Activated CD8-positive, alpha-beta memory T cell treated with anti-CD3 and anti-CD28 coated beads for 1 hour (primary cell): Measurements from ENCODE around the gene TMEM168.
"Not testable (repeated sequence)": the region's sequence is repeated elsewhere in the genome, so short reads cannot be mapped to it uniquely, and the experiment has no call there.

Source experiments
- DNase-seq, 2 donors: peaks; one replicate each; pipeline ENCODE4 v3.0.0-alpha.2; 2020; ENCODE audit warnings: low read depth in 1 of 2; ENCODE audit errors: extremely low read depth in 1 of 2

TMEM168 gene

GRCh38 chr7:112789817-112790585 lies at the start of gene TMEM168:
Gene TMEM168, minus strand, starts transcription at chr7:112790393. Its CDS starts 5,568 bp downstream, at chr7:112784825.
- DNase-seq = peak; percentile 65 to 79

- not testable (repeated sequence) for DNase-seq
Measured at GRCh38 chr7:112835928-112836327, 45.7 kb upstream of the TMEM168 start.

- DNase-seq = no peak
Measured at GRCh38 chr7:112833082-112833481, 42.9 kb upstream of the TMEM168 start.

GRCh38 chr7:112830769-112831168 lies 40.6 kb upstream of the TMEM168 start:
- no peak for DNase-seq

- DNase-seq = no peak
Measured at GRCh38 chr7:112828696-112829095, 38.5 kb upstream of the TMEM168 start.

GRCh38 chr7:112821345-112821744 lies 31.2 kb upstream of the TMEM168 start:
- no peak for DNase-seq

- DNase-seq = no peak
Measured at GRCh38 chr7:112819536-112819935, 29.3 kb upstream of the TMEM168 start.

GRCh38 chr7:112806156-112806555 lies 16.0 kb upstream of the TMEM168 start:
- DNase-seq = no peak

GRCh38 chr7:112802406-112802805 lies 12.2 kb upstream of the TMEM168 start:
- no peak for DNase-seq

- no peak for DNase-seq
Measured at GRCh38 chr7:112800486-112800885, 10.3 kb upstream of the TMEM168 start.

GRCh38 chr7:112799448-112800120 lies 9.4 kb upstream of the TMEM168 start:
- DNase-seq = no peak

- DNase-seq = no peak
Measured at GRCh38 chr7:112798274-112799159, 8.3 kb upstream of the TMEM168 start.

- DNase-seq = not testable (repeated sequence)
Measured at GRCh38 chr7:112796552-112796951, 6.4 kb upstream of the TMEM168 start.

- DNase-seq = no peak
Measured at GRCh38 chr7:112792441-112792840, 2.2 kb upstream of the TMEM168 start.

GRCh38 chr7:112791465-112792168 lies 1.4 kb upstream of the TMEM168 start:
- DNase-seq = no peak

GRCh38 chr7:112790586-112791003 lies 402 bp upstream of the TMEM168 start:
- DNase-seq = no peak

- DNase-seq = no peak
Measured at GRCh38 chr7:112789453-112789816, 758 bp downstream of the TMEM168 start.

GRCh38 chr7:112788778-112789343 lies 1.3 kb downstream of the TMEM168 start:
- no peak for DNase-seq

- no peak for DNase-seq
Measured at GRCh38 chr7:112784603-112785002, 5.6 kb downstream of the TMEM168 start.

- no peak for DNase-seq
Measured at GRCh38 chr7:112782498-112782897, 7.7 kb downstream of the TMEM168 start.
